Left ventricle myocardium superior (tissue), 1 donor: ENCODE results near the gene ACTA2. TPM values are rescaled to one million over a fixed set of nuclear protein-coding genes. Genes with fewer than 3 reads are reported as not detected.
A peak's percentile ranks its signal among the peaks of the same experiment; 100 is the strongest.

Source experiments
- ATAC-seq: fragments of 200-7000 bp; cut with Tn5 transposase; one replicate; pipeline ENCODE4 v1.9.1; 2020; ENCODE audit warnings: mild to moderate bottlenecking, moderate library complexity
- DNase-seq: peaks from one replicate; pipeline ENCODE4 v3.0.0-alpha.2; 2020
- intact Hi-C: fragments of 100-400 bp; cut with micrococcal nuclease; formaldehyde crosslinking; loops from one replicate; pipeline ENCODE4 v1.11.0; 2022
- total RNA-seq: library from RNA; stranded (reverse); fragmentation: NEBNext Ultra II Directional; extraction: Animal tissue kit (Norgen Biotek cat#: 25700); gene quantifications from one replicate; pipeline ENCODE4 v1.2.1, GENCODE V29; 2021
- donor health status: DM: no; HTN: yes; CAD: no; lungs with severe emphysema.

The ACTA2 gene
- total RNA-seq, 1 donor from 2014 or later: 53.5 TPM

GRCh38 chr10:88903715-88904114 is 48.9 kb downstream of the ACTA2 start:
- intact Hi-C loops: no loop called here
- DNase-seq: no peak
- no peak for ATAC-seq

- DNase-seq (no peak), ATAC-seq (no peak)
- intact Hi-C loops: no loop called here
These were observed 50.4 kb downstream of the ACTA2 start for GRCh38 chr10:88901984-88902789.

GRCh38 chr10:88901206-88901983 is 51.2 kb downstream of the ACTA2 start:
- intact Hi-C loops: no loop called here
- DNase-seq: no peak
- ATAC-seq: no peak

GRCh38 chr10:88899886-88900285 is 52.7 kb downstream of the ACTA2 start:
- no peak for ATAC-seq
- intact Hi-C loops: no loop called here
- no peak for DNase-seq

- DNase-seq: no peak
- ATAC-seq: no peak
- intact Hi-C loops: no loop called here
These were observed 53.8 kb downstream of the ACTA2 start for GRCh38 chr10:88898727-88899126.

- DNase-seq (no peak), ATAC-seq (no peak)
- intact Hi-C loops: no loop called here
These were observed 55.3 kb downstream of the ACTA2 start for GRCh38 chr10:88896994-88897853.

GRCh38 chr10:88896372-88896993 is 56.1 kb downstream of the ACTA2 start:
- intact Hi-C loops: no loop called here
- DNase-seq (no peak), ATAC-seq (no peak)

GRCh38 chr10:88895250-88895649 is 57.3 kb downstream of the ACTA2 start:
- no peak for ATAC-seq
- DNase-seq: no peak
- intact Hi-C loops: no loop called here

GRCh38 chr10:88893611-88894010 is 59.0 kb downstream of the ACTA2 start:
- intact Hi-C loops: no loop called here
- DNase-seq (no peak), ATAC-seq (peak; percentile 14)

GRCh38 chr10:88892222-88892967 is 60.2 kb downstream of the ACTA2 start:
- intact Hi-C loops: no loop called here
- DNase-seq: no peak
- no peak for ATAC-seq

- ATAC-seq (no peak), DNase-seq (no peak)
- intact Hi-C loops: no loop called here
These were observed 61.7 kb downstream of the ACTA2 start for GRCh38 chr10:88890681-88891381.

GRCh38 chr10:88889559-88890337 is 62.8 kb downstream of the ACTA2 start:
- no peak for DNase-seq
- no peak for ATAC-seq
- intact Hi-C loops: no loop called here

- no peak for ATAC-seq
- intact Hi-C loops: no loop called here
These were observed 63.6 kb downstream of the ACTA2 start for GRCh38 chr10:88888810-88889445.

GRCh38 chr10:88886557-88886956 is 66.0 kb downstream of the ACTA2 start:
- ATAC-seq (no peak), DNase-seq (no peak)
- intact Hi-C loops: no loop called here

More at GRCh38 chr10:88888810-88889445, 63.6 kb downstream of the ACTA2 start:
- DNase-seq: no peak
